HG03064 (cell line): ENCODE data around the gene TMEM91.

Experiments used
- ATAC-seq: cut with Tn5 transposase; IDR thresholded peaks from one replicate; pipeline ENCODE4 v1.9.1; 2021; ENCODE audit warnings: low read depth; ENCODE audit not compliant: unreplicated experiment

The TMEM91 gene

DNA sequence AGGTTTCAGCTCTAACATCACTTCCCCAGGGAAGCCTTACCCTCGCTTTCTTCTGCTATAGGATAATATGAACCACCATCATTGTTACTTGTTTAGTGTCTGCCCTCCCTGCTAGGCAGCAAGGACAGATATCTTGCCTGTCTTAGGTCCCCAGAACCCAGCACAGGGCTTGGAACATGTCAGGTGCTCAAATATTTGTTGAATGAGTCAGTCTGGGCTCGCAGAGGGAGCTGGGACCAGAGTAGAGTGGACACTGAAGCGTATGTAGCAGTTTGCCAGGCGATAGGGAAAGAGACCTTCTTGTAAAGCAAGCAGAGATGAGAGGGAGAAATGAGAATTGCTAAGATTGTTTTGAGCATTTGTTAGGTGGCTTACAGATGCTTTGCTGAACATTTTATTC, 33.0 kb downstream of the TMEM91 start:
- no peak for ATAC-seq

DNA sequence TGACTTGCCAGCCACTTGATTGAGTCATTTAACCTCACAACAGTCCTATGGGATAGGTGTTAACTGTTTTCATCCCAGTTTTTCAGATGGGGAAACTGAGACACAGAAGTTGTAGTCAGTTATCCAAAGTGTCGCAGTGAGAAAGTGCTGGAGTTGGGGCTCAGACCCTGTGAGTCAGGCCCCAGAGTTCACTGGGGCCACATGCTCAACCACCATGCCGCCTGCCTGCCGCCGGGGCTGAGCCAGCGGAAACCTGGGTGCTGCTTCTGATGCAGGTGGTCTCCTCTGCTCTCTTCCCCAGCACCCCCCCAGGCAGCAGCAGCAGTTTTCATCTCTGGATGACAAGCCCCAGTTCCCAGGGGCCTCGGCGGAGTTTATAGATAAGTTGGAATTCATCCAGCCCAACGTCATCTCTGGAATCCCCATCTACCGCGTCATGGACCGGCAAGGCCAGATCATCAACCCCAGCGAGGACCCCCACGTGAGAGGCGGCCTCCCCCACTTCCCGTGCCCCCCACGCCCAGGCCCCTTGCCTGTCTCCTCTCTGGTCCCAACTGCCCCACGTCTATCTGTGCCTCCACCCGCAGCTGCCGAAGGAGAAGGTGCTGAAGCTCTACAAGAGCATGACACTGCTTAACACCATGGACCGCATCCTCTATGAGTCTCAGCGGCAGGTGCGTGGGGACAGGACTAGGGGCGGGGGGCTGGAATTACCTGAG, 34.2 kb downstream of the TMEM91 start:
- ATAC-seq = no peak

DNA sequence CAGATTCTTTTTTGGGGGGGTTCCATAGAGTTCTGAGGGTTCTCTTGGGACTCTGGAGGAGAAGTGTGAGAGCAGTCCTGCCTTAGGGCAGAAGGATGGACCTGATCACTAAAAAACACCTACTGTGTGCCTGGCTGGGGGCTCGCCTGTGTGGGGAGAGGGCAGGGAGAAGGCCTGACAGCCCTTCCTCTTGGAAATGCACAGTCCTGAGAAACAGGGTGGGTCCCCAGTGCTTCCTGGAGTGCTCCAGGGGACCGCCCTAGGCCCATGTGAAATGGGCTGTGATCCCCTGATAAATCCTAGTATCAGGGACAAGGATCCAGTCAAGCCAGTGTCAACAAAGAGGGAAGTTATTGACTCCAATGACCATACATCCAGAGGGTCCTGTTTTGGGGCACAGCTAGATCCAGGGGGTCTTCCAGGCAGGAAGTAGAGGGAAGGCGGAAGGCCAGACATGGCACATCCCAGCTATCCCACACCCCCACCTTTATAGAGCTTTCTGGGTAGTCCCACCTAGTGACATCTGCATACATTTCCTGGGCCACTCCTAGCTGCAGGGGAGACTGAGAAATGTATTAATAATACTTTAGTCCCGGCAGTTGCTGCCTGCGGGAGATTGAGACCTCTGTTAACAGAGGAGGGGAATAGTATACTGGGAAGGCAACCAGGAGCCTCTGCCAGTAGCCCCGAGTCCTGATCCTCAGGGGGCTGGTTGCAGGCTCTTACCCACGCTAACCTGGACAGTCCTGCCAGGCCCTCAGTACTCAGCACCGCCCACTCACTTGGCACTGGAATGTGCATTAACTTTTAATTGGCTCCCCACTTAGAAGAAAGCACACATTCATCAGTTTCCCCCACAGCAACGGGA, 35.0 kb downstream of the TMEM91 start:
- ATAC-seq = no peak

DNA sequence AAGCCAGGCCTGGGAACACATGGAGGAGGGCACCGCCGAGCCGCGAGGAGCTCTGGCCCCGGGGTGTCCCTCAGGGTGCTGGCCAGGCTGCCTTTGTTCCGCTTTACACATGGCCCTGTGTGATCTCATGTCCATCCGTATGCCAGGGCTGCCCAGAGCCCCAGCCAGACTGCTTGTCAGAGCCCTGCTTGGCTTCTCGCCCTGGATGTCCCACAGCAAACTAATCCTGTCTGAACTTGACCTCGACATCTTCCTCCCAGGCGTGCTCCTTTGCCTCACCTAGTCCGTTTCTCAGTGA, 35.6 kb downstream of the TMEM91 start:
- ATAC-seq = no peak

DNA sequence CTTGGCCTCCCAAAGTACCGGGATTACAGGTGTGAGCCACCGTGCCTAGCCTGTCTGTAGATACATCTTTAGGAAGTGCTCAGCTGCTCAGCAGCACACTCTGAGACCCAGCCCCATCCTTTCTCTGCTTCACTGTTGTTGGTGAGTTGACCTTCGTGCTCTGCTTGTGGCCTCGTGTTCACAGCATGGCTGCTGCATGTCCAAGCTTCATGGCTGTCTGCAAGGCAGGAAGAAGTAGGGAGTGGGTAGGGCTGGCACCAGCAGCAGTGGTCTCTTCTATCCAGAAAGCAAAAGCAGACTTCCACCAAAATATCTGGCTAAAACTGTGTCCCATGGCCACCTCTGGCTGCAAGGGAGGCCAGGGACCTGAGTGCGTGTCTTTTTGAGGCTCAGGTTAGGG, 36.6 kb downstream of the TMEM91 start:
- ATAC-seq = no peak

DNA sequence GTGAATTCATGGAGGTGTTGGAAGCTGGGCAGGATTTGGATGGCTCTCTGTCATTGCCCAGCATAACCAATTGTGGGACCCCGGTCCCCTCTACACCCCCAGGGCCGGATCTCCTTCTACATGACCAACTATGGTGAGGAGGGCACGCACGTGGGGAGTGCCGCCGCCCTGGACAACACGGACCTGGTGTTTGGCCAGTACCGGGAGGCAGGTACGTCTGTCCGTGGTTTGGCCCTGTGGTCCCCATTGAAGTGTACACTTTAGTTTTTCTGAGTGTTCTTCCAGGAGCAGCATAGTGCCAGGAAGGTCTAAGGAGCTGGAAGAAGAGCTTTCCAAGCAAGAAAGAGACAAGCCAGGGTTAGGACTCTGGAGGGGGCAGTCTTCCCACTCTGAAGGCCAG, 37.6 kb downstream of the TMEM91 start:
- ATAC-seq = no peak

DNA sequence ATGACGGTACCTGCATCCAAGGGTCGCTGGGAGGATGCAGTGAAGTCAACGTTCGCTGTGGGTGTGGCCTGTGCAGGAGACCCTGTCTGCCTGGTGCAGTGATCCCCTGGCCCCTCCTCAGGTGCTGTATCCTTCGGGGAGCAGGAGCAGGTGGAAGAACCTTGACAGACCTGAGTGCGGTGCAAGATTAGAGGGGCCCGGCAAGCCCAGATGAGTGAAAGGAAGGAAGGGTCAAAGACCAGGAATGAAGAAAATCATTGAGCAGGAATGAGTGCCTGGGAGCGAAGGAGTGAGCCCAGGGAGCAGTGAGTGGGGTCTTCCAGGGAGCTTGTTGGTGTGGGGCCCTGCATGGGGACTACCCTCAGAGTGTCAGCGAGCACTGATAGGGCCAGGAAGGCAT, 38.1 kb downstream of the TMEM91 start:
- ATAC-seq = no peak

DNA sequence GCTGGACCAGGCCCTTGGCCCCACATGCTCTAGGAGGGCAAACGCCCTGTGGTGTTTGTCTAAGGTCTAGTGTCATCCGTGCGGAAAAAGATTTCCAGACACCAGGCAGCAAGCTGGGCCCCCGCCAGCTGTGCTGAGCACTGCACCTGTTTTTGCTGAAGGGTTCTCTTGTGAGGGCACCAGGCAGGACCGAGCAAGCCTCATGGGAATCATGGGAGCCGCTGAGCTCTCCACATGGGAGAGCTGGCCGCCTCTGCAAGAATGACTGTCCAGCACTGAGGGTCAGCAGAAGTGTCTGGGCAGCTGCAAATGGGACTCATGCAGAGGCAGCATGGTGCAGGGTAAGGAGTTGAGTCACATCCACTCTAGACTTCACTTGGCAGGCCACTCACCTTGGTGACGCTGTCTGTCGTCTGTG, 38.8 kb downstream of the TMEM91 start:
- ATAC-seq = no peak

DNA sequence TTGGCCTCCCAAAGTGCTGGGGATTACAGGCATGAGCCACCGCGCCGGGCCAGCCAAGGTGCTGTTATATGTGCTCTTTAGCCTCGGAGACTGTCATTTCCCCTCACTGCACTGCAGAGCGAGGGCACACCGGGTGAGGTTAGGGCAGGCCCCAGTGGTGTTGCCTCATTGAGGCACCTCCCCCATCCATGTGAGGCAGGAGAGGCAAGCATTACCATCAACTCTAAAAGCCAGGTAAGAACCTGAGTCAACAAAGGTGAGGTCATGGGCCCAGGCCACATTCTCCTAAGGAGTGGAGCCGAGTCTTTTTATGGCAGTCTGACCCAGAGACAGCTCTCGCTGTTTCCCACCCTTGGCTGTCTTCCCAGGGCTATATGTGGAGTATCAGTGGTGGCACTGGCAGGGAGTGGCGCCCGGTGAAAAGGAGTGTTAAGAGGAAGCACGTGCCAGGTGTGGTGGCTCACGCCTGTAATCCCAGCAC, 39.9 kb downstream of the TMEM91 start:
- no peak for ATAC-seq

DNA sequence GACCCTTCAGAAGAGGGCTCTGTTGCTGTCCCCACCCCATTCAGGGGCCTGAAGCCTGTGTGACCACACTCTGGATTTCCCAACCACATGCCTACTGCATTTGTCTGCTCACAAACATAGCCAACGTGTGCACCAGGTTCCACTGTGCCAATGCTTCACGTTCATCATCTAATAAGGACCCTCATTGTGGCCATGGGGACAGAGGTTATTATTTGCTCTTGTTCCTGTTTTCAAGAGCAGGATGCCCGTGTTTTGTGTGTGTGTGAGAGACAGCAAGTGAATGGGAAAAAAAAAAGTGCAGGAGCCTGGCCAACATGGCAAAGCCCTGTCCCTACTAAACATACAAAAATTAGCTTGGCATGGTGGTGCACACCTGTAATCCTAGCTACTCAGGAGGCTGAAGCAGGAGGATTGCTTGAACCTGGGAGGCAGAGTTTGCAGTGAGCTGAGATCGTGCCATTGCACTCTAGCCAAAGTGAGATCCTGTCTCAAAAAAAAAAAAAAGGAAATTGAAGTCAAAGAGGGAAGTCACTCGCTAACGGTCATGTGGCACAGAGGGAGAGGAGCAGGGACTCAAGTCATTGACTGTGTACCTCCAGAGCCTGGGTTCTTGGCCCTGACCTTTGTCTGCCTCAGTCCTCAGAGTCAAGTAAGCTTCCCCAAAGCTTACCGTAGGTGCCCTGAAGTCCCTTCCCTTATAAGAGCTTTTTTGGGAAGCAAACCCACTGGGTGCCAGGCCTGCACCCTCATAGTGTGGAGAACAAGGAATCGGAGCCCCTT, 44.0 kb downstream of the TMEM91 start:
- ATAC-seq = no peak

DNA sequence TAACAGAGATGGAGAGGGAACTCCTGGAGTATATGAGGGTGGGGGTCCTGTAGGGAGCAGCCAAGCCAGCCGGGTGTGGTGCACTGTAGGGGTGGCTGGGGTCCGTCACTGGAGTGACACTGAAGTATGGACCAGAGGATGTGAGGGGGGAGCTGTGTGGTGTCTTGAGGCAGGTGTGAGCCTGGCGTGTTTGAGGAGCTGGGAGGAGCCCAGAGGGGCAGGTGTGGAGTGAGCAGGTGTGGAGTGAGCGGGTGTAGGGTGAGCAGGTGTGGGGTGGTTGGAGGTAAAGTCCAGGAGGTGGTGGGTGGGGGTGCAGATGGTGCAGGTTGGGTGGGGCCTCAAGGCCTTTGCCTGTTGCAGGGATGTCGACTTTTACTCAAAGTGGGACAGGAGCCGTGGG, 45.0 kb downstream of the TMEM91 start:
- ATAC-seq = no peak

DNA sequence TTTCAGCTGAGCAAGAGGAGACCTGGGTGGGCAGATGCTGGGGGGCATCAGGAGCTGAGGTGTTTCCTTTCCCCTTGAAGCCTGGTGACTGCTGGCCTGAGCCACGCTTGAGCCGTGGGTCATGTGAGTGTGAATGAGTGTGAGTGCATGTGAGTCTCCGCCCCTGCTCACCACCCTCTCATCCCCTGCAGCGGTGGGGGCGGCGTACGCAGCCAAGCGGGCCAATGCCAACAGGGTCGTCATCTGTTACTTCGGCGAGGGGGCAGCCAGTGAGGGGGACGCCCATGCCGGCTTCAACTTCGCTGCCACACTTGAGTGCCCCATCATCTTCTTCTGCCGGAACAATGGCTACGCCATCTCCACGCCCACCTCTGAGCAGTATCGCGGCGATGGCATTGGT, 45.6 kb downstream of the TMEM91 start:
- ATAC-seq = no peak

DNA sequence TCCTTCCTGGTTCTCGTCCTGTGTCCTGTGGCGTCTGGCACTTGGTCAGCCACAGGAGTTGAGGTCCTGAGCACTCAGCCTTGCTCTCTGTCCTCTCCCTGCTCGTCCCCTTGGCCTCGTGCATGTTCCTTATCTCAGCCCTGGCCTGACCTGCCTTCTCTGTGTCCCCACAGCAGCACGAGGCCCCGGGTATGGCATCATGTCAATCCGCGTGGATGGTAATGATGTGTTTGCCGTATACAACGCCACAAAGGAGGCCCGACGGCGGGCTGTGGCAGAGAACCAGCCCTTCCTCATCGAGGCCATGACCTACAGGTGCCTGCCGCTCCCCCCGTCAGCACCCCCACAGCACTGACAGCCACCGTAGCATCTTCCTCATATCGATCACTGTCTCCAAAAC, 46.1 kb downstream of the TMEM91 start:
- ATAC-seq = no peak

DNA sequence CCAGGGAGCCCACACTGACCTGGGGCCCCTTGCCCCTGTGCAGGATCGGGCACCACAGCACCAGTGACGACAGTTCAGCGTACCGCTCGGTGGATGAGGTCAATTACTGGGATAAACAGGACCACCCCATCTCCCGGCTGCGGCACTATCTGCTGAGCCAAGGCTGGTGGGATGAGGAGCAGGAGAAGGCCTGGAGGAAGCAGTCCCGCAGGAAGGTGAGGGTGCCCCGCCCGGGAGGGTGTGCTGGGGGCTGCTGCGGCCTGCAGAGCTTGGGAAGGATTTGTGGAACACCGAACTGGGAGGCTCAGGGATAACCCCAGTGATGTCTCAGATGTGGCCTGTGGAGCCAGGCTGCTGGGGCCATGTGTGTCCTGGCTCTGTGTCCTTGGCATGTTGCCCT, 46.6 kb downstream of the TMEM91 start:
- ATAC-seq = no peak

DNA sequence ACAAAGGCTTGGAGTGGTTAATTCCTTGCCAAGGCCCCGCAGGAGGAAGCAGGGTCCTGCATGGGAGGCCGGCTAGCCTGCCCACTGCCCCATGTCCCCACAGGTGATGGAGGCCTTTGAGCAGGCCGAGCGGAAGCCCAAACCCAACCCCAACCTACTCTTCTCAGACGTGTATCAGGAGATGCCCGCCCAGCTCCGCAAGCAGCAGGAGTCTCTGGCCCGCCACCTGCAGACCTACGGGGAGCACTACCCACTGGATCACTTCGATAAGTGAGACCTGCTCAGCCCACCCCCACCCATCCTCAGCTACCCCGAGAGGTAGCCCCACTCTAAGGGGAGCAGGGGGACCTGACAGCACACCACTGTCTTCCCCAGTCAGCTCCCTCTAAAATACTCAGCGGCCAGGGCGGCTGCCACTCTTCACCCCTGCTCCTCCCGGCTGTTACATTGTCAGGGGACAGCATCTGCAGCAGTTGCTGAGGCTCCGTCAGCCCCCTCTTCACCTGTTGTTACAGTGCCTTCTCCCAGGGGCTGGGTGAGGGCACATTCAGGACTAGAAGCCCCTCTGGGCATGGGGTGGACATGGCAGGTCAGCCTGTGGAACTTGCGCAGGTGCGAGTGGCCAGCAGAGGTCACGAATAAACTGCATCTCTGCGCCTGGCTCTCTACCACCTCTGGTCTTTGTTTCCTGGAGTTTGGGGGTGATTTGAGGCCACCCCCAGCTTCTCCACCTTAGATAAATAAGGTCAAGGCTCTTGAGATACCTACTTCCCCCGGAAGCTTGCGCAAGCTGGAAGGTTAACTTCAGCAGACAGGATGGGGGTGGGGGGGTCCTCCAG, 48.2 kb downstream of the TMEM91 start:
- no peak for ATAC-seq

DNA sequence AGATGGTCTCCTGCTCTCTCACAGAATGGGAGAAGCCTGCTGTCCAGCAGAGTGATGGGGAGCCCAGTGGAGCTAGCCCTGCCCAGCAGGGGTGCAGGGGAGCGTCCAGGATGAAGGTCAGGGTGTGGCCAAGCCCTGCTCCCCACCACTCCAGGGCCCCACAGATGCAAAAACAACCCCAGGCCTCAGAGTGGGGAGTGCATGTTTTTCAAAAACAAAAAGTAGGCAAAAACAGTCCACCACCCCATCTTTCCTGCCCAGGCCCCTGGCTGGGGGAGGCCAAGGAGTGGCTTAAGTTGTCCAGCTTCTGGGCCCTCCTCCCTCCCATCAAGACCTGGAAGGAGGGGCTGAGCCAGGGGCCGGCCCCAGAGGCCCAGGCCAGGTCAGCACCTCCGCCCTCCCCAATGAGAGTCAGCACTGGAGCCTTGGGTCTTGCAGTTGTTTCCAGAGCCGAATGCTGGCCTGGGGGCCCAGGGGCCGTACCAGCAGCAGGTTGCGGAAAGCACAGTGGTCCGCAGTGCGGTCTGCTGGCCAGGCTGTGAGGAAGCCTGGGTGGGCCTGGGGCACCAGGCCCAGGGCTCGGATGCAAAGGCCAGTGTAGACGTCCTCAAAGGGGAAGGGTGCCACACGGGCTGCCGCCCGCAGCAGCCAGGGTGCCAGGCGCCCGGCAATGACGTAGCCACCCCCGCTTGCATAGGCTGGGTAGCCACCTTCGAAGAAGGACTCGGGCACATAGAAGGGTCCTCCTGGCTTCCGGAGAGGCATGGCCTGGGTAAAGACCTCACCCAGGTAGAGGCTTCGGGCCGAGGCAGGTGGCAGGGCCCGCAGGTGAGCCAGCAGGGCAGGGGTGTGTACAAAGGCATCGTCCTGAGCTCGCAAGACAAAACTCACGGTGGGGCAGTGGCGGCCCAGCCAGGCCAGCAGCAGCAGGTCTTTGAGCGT, 49.1 kb downstream of the TMEM91 start:
- ATAC-seq = no peak

DNA sequence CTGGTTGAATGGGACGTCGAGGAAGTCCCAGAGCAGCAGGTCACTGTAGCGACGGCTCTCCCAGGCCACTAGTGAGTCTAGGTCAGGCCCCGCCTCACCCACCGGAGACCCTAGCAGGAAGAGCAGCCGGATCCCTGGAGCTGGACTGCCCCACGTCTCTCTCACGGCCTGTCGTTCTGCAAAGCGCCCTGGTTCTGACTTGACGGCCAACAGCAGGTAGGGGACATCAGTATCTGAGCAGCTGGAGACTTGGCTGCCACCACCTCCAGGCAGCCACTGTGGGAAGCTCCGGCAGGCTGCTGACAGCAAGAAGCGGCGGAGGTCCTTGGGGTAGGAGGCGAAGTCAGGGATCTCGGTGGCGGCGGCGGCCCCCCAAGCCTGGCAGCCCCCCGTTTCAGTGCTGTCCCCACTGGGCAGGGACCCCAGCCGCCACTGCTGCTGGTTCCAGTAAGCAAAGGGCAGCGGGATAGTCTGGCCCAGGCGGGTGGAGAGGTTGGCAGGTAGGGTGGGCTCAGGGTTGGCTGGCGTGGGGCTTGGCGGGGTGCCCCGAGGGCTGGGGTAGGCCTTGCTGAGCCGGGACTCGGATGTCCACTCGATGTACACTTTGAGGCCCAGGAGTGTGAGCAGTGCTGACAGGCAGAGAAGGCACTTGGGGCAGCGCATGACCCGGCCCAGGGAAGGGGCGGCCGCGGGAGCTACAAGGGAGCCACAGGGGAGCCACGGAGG, 49.9 kb downstream of the TMEM91 start:
- no peak for ATAC-seq

DNA sequence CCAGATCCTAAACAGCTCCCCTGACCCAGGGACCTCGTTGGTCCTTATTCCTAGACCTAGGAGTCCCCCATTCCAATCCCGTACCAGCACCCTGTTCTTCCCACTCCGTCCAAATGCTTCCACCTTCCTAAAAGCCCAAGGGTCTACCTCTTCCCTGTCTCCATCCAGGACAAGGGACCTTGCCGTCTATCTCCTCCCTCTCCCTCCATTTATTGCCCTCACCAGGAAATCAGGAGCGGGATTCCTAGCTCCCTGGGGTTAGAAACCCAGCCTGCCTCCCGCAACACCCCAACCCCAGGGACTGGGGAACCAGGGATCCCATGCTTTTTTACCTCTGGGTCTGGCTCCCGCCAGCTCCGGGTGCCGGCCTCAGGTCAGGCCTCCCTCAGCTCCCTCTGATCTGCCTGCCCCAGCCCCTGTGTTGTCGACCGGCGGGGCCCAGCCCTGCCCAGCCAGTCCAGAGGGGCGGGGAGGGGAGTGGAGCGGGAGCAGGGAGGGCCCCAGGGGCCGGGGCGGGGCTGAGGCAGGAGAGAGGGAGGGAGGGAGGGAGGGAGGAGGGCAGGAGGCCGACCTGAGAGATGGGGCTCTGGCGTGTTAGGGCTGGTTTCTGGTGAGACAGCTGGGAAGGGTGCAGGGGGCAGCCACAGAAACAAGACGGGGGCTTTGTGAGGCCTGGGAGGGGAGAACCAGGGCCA, 50.8 kb downstream of the TMEM91 start, which contains the start of gene B3GNT8:
Gene B3GNT8 (minus strand): TSS at position 423 of the 695 bp plus-strand sequence. CDS start 596 bp downstream, outside the sequence.
- no peak for ATAC-seq
